ENCODE measurements around the gene REEP5. TPM values are rescaled to one million over a fixed set of nuclear protein-coding genes. Genes with fewer than 3 reads are reported as not detected.
"Not testable (repeated sequence)": the region's sequence is repeated elsewhere in the genome, so short reads cannot be mapped to it uniquely, and the experiment has no call there.

REEP5 gene
- total RNA-seq, 1 donor from 2014 or later: 25.8 TPM

DNA sequence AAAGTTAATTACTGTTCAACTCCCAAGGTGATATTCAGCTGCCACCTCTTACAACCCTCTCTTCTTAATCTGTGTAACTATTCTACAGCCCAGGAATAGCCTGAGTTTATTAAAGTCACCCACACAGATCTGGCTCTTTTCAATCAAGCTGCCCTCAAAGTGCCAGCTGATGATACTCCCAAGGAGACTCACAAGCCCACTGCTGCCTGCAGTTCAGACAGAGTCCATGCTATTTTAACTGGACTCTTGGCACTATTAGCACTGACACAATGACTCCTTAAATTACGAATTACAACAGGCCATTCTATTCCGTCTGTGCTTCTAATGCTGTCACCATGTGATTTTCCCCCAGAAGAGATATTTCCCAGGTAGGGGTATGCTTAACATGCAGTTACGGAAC, 26.3 kb downstream of the REEP5 start:
- no peaks in the 10 kb centered on the region for H3K9me3 Mint-ChIP-seq

GRCh38 chr5:112892776-112893175, 29.3 kb downstream of the REEP5 start:
- TF ChIP-seq, protein P1, sequence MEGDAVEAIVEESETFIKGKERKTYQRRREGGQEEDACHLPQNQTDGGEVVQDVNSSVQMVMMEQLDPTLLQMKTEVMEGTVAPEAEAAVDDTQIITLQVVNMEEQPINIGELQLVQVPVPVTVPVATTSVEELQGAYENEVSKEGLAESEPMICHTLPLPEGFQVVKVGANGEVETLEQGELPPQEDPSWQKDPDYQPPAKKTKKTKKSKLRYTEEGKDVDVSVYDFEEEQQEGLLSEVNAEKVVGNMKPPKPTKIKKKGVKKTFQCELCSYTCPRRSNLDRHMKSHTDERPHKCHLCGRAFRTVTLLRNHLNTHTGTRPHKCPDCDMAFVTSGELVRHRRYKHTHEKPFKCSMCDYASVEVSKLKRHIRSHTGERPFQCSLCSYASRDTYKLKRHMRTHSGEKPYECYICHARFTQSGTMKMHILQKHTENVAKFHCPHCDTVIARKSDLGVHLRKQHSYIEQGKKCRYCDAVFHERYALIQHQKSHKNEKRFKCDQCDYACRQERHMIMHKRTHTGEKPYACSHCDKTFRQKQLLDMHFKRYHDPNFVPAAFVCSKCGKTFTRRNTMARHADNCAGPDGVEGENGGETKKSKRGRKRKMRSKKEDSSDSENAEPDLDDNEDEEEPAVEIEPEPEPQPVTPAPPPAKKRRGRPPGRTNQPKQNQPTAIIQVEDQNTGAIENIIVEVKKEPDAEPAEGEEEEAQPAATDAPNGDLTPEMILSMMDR (conservative IDR thresholded peaks at IDR 0.05): no peak
- H3K4me1 Mint-ChIP-seq: no peaks in the 10 kb centered on the region
- H3K36me3 Mint-ChIP-seq (ENCODE audit: low read depth): peaks cover 14% of the 10 kb centered on the region
- H3K27ac Mint-ChIP-seq (ENCODE audit: unreplicated experiment): peak overlapping the region; percentile 52
- no peaks in the 10 kb centered on the region for H3K9me3 Mint-ChIP-seq
- H3K27me3 Mint-ChIP-seq (ENCODE audit: low read depth): no peaks in the 10 kb centered on the region
- DNase-seq (ENCODE audit: low read depth, low spot score): no peak
- H3K4me3 Mint-ChIP-seq: no peak overlapping the region

More for the DNA sequence above, 26.3 kb downstream of the REEP5 start:
- Mint-ChIP-seq H3K4me3 (no peak overlapping the region), H3K27me3 (ENCODE audit: low read depth) (no peaks in the 10 kb centered on the region), H3K27ac (ENCODE audit: unreplicated experiment) (no peak overlapping the region), H3K36me3 (ENCODE audit: low read depth) (peaks cover 20% of the 10 kb centered on the region), H3K4me1 (no peaks in the 10 kb centered on the region)
- TF ChIP-seq, protein P1 (conservative IDR thresholded peaks at IDR 0.05): no peak
- no peak for DNase-seq (ENCODE audit: low read depth, low spot score)

- H3K27ac Mint-ChIP-seq (ENCODE audit: unreplicated experiment); H3K27me3 Mint-ChIP-seq (ENCODE audit: low read depth); H3K9me3 Mint-ChIP-seq; H3K4me3 Mint-ChIP-seq; DNase-seq (ENCODE audit: low read depth, low spot score); H3K4me1 Mint-ChIP-seq: not testable (repeated sequence)
- peaks cover 14% of the 10 kb centered on the region for H3K36me3 Mint-ChIP-seq (ENCODE audit: low read depth)
Observed at GRCh38 chr5:112892066-112892465, 30.0 kb downstream of the REEP5 start.

GRCh38 chr5:112886975-112887374, 35.1 kb downstream of the REEP5 start:
- no peak overlapping the region for H3K4me3 Mint-ChIP-seq
- H3K27ac Mint-ChIP-seq (ENCODE audit: unreplicated experiment): no peak overlapping the region
- H3K36me3 Mint-ChIP-seq (ENCODE audit: low read depth): peaks cover 12% of the 10 kb centered on the region
- DNase-seq (ENCODE audit: low read depth, low spot score): no peak
- H3K4me1 Mint-ChIP-seq: no peaks in the 10 kb centered on the region
- no peaks in the 10 kb centered on the region for H3K27me3 Mint-ChIP-seq (ENCODE audit: low read depth)
- H3K9me3 Mint-ChIP-seq: no peaks in the 10 kb centered on the region
- TF ChIP-seq, protein P1 (conservative IDR thresholded peaks at IDR 0.05): no peak

- Mint-ChIP-seq H3K27me3 (ENCODE audit: low read depth) (no peaks in the 10 kb centered on the region), H3K4me3 (no peak overlapping the region), H3K9me3 (no peaks in the 10 kb centered on the region), H3K4me1 (no peaks in the 10 kb centered on the region), H3K36me3 (ENCODE audit: low read depth) (peaks cover 7% of the 10 kb centered on the region), H3K27ac (ENCODE audit: unreplicated experiment) (no peak overlapping the region)
- DNase-seq (ENCODE audit: low read depth, low spot score): no peak
- TF ChIP-seq, protein P1 (conservative IDR thresholded peaks at IDR 0.05): no peak
Observed at GRCh38 chr5:112885001-112885400, 37.0 kb downstream of the REEP5 start.

GRCh38 chr5:112883192-112883591, 38.8 kb downstream of the REEP5 start:
- no peaks in the 10 kb centered on the region for H3K27me3 Mint-ChIP-seq (ENCODE audit: low read depth)

More at GRCh38 chr5:112883192-112883591, 38.8 kb downstream of the REEP5 start:
- no peaks in the 10 kb centered on the region for H3K9me3 Mint-ChIP-seq
- no peaks in the 10 kb centered on the region for H3K4me1 Mint-ChIP-seq
- TF ChIP-seq, protein P1 (conservative IDR thresholded peaks at IDR 0.05): no peak
- no peak overlapping the region for H3K27ac Mint-ChIP-seq (ENCODE audit: unreplicated experiment)
- DNase-seq (ENCODE audit: low read depth, low spot score): no peak
- peaks cover 7% of the 10 kb centered on the region for H3K36me3 Mint-ChIP-seq (ENCODE audit: low read depth)
- no peak overlapping the region for H3K4me3 Mint-ChIP-seq

All from neural crest cell (in vitro differentiated cells).